Tibial nerve (tissue), 4 donors: ENCODE measurements around the gene NUTM1. TPM values are rescaled to one million over a fixed set of nuclear protein-coding genes. Genes with fewer than 3 reads are reported as not detected.

Experiments used
- DNase-seq, 2 donors: peaks; one replicate each; pipeline ENCODE4 v3.0.0-alpha.2; 2019; ENCODE audit warnings: low spot score in 2 of 2
- H3K27ac ChIP-seq, 4 donors: fragments of 200-600 bp; sonication (generic) in 3 of 4; one replicate each; pipeline ENCODE4 v1.5.1; 2017 to 2019; ENCODE audit warnings: mild to moderate bottlenecking in 1 of 4
- H3K27me3 ChIP-seq, 2 donors: fragments of 200-600 bp; sonication (generic) in 1 of 2; one replicate each; pipeline versions ENCODE4 v1.5.1 to v1.6.0; 2017 to 2019
- H3K36me3 ChIP-seq, 3 donors: fragments of 200-600 bp; sonication (generic); one replicate each; pipeline ENCODE4 v1.5.1; 2018 to 2019
- H3K4me1 ChIP-seq, 4 donors: fragments of 200-600 bp; sonication (generic) in 3 of 4; one replicate each; pipeline ENCODE4 v1.5.1; 2017 to 2019
- H3K4me3 ChIP-seq, 4 donors: fragments of 200-600 bp; sonication (generic) in 3 of 4; one replicate each; pipeline ENCODE4 v1.5.1; 2017 to 2019; ENCODE audit warnings: mild to moderate bottlenecking in 1 of 4, moderate library complexity in 1 of 4
- H3K9me3 ChIP-seq, 4 donors: fragments of 200-600 bp; sonication (generic) in 3 of 4; one replicate each; pipeline ENCODE4 v1.5.1; 2017 to 2019
- EP300 ChIP-seq, 2 donors: sonication (generic); formaldehyde crosslinking; IDR thresholded peaks; one replicate each; pipeline ENCODE4 v1.6.1; 2017; ENCODE audit warnings: antibody characterized with exemption in 2 of 2, mild to moderate bottlenecking in 1 of 2
- POLR2A ChIP-seq, 2 donors: fragments of 450-650 bp; IDR thresholded peaks; one replicate each; pipeline ENCODE4 v1.6.1; 2017; ENCODE audit warnings: antibody characterized with exemption in 2 of 2, mild to moderate bottlenecking in 2 of 2, moderate library complexity in 2 of 2
- WGBS, 2 donors: methylation state at CpG; one replicate each; pipeline ENCODE4 v1.1.5; 2018; 5-methylcytosine and 5-hydroxymethylcytosine counted together
- total RNA-seq, 4 donors: library from RNA; depleted of rRNA; stranded (reverse); fragments of >200 nt; gene quantifications; one replicate each; pipeline ENCODE4 v1.1.0, GENCODE V29; 2016
- TF ChIP-seq, protein P1 (sequence below), 5 experiments: fragments of 200-600 bp in 3 of 5; fragments of 450-650 bp in 2 of 5; sonication (generic) in 3 of 5; IDR thresholded peaks; one replicate each; pipeline ENCODE4 v1.5.1; 2016 to 2019; ENCODE audit warnings: antibody characterized with exemption in 5 of 5, mild to moderate bottlenecking in 3 of 5, moderate library complexity in 2 of 5

The NUTM1 gene
- total RNA-seq, 4 donors from 2014 or later, result not detected

GRCh38 chr15:34354286-34354685 is 11.2 kb downstream of the NUTM1 start:
- Histone ChIP-seq H3K9me3 (no peaks in the 10 kb centered on the region), H3K4me1 (no peaks in the 10 kb centered on the region), H3K27ac (no peak overlapping the region), H3K36me3 (peaks cover 0 to 52% (median 0%) of the 10 kb centered on the region in 3 donors), H3K27me3 (no peaks in the 10 kb centered on the region), H3K4me3 (no peak overlapping the region)
- TF ChIP-seq POLR2A (IDR thresholded peaks at IDR 0.05) (no peak), EP300 (IDR thresholded peaks at IDR 0.05) (no peak)
- TF ChIP-seq, protein P1, sequence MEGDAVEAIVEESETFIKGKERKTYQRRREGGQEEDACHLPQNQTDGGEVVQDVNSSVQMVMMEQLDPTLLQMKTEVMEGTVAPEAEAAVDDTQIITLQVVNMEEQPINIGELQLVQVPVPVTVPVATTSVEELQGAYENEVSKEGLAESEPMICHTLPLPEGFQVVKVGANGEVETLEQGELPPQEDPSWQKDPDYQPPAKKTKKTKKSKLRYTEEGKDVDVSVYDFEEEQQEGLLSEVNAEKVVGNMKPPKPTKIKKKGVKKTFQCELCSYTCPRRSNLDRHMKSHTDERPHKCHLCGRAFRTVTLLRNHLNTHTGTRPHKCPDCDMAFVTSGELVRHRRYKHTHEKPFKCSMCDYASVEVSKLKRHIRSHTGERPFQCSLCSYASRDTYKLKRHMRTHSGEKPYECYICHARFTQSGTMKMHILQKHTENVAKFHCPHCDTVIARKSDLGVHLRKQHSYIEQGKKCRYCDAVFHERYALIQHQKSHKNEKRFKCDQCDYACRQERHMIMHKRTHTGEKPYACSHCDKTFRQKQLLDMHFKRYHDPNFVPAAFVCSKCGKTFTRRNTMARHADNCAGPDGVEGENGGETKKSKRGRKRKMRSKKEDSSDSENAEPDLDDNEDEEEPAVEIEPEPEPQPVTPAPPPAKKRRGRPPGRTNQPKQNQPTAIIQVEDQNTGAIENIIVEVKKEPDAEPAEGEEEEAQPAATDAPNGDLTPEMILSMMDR (IDR thresholded peaks at IDR 0.05), result no peak
- 91 to 97% methylated on average over 7 of the region's 7 CpGs for WGBS, 2 donors
- DNase-seq, result no peak

DNA sequence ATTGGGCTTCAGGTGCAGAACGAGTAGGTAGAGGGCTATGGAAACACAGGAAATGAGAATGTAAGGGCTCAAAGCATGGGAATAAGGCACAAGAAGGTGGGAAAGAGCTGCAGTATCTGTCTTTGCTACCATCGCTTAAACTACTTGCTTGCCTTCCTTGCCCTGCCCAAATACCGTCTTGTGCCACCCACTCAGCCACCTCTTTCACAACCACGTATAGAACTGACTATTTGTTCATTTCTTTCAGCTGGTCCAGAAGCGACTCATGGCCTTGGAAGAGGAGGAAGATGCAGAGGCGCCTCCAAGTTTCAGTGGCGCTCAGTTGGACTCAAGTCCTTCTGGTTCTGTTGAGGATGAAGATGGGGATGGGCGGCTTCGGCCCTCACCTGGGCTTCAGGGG is 12.1 kb downstream of the NUTM1 start:
- Histone ChIP-seq H3K36me3 (peaks cover 0 to 61% (median 0%) of the 10 kb centered on the region in 3 donors), H3K9me3 (no peaks in the 10 kb centered on the region), H3K4me1 (no peaks in the 10 kb centered on the region), H3K27me3 (no peaks in the 10 kb centered on the region), H3K4me3 (no peak overlapping the region), H3K27ac (no peak overlapping the region)
- TF ChIP-seq POLR2A (IDR thresholded peaks at IDR 0.05), result no peak
- TF ChIP-seq EP300 (IDR thresholded peaks at IDR 0.05), result no peak
- WGBS, 2 donors, result 80 to 82% methylated on average over 9 of the region's 9 CpGs
- no peak for DNase-seq

DNA sequence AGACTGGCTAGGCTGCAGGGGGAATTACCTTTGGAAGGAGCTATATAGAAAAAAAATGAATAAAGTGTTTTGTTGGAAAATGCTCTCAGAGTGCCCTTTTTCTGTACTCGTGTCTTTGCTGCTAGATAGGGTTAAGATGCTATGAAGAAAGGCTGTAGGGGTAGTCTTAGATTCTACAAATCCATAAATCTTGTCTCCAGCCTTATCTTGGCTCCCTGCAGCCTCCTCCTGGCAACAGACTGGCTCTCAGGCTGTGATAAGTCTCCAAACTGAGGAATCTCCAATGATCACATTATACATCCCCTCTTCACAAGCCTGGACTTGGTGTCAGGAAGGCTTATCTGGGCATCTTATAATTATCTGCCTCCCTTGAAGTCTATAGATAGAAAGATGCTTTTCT is 14.5 kb downstream of the NUTM1 start:
- Histone ChIP-seq H3K27ac (no peak overlapping the region), H3K36me3 (peaks cover 0 to 84% (median 0%) of the 10 kb centered on the region in 3 donors), H3K4me3 (no peak overlapping the region), H3K4me1 (no peaks in the 10 kb centered on the region), H3K27me3 (no peaks in the 10 kb centered on the region), H3K9me3 (no peaks in the 10 kb centered on the region)
- TF ChIP-seq, protein P1 (IDR thresholded peaks at IDR 0.05), result no peak
- TF ChIP-seq POLR2A (IDR thresholded peaks at IDR 0.05) (no peak), EP300 (IDR thresholded peaks at IDR 0.05) (no peak)
- no peak for DNase-seq
- WGBS, 2 donors, result 76 to 81% methylated on average over 1 of the region's 1 CpG

DNA sequence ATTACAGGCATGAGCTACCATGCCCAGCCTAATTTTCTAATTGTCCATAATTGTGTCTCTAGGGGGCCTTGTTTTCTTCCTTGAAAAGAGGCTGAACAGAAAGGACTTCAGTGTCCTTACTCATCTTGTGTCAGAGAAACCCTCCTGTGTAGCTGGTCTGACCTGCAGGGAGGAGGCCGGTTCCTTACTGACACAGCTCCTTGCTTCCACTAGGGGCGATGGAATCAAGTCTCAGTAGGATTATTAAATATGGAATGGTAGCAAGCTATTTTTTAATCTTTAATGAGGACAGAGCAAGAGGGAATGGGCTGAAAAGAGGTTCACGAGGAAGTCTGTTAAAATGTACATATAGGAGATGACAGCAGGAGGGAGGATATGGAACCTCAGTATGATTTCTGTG is 15.3 kb downstream of the NUTM1 start:
- H3K4me3 ChIP-seq, result no peak overlapping the region
- 68 to 73% methylated on average over 3 of the region's 3 CpGs for WGBS, 2 donors

GRCh38 chr15:34358948-34359347 is 15.8 kb downstream of the NUTM1 start:
- WGBS, 2 donors, result 89 to 94% methylated on average over 4 of the region's 4 CpGs
- H3K27ac ChIP-seq, result no peak overlapping the region
- DNase-seq, result no peak
- H3K36me3 ChIP-seq, result peaks cover 0 to 97% (median 0%) of the 10 kb centered on the region in 3 donors
- H3K27me3 ChIP-seq, result no peaks in the 10 kb centered on the region
- no peaks in the 10 kb centered on the region for H3K4me1 ChIP-seq
- H3K4me3 ChIP-seq, result no peak overlapping the region
- TF ChIP-seq, protein P1 (IDR thresholded peaks at IDR 0.05), result no peak
- TF ChIP-seq POLR2A (IDR thresholded peaks at IDR 0.05) (no peak), EP300 (IDR thresholded peaks at IDR 0.05) (no peak)
- no peaks in the 10 kb centered on the region for H3K9me3 ChIP-seq

More for the DNA sequence above, 15.3 kb downstream of the NUTM1 start:
- TF ChIP-seq POLR2A (IDR thresholded peaks at IDR 0.05) (no peak), EP300 (IDR thresholded peaks at IDR 0.05) (no peak)
- TF ChIP-seq, protein P1 (IDR thresholded peaks at IDR 0.05), result no peak
- Histone ChIP-seq H3K36me3 (peaks cover 0 to 91% (median 0%) of the 10 kb centered on the region in 3 donors), H3K27me3 (no peaks in the 10 kb centered on the region), H3K4me1 (no peaks in the 10 kb centered on the region), H3K27ac (no peak overlapping the region), H3K9me3 (no peaks in the 10 kb centered on the region)
- no peak for DNase-seq

DNA sequence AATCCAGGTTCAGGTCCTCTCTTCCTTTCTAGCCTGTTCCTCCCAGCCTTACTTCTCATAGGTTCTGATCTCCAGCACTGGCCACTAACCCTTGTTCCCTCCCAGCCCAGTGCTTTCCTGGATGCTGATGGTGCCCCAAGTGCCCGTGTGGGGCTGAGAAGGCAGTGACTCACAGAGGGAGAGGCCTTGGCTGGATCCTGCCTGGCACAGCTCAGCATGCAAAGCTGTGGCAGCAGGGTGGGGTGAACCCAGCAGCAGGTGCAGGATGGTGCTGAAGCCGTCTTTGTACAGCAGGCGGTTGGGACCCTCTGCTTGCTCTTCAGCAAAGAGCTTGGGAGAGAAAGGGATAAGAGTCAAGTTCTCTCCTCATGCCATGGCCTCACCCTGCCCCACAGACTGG is 16.3 kb downstream of the NUTM1 start:
- Histone ChIP-seq H3K9me3 (no peaks in the 10 kb centered on the region), H3K27me3 (no peaks in the 10 kb centered on the region), H3K4me1 (no peaks in the 10 kb centered on the region), H3K27ac (no peak overlapping the region), H3K4me3 (no peak overlapping the region), H3K36me3 (peaks cover 0 to 95% (median 0%) of the 10 kb centered on the region in 3 donors)
- WGBS, 2 donors, result 90 to 92% methylated on average over 3 of the region's 3 CpGs
- TF ChIP-seq, protein P1 (IDR thresholded peaks at IDR 0.05), result no peak
- TF ChIP-seq EP300 (IDR thresholded peaks at IDR 0.05), result no peak
- no peak for TF ChIP-seq POLR2A (IDR thresholded peaks at IDR 0.05)
- DNase-seq, result no peak
